H1 (cell line): ENCODE results near the gene BCAS1. TPM values are rescaled to one million over a fixed set of nuclear protein-coding genes. Genes with fewer than 3 reads are reported as not detected.

ENCODE experiments used
- CTCF ChIA-PET: fragments of 300-600 bp; sonication (Branson Sonifier 250); formaldehyde crosslinking; loops from one replicate; lab custom pipeline; 2021; ENCODE audit not compliant: partially characterized antibody; lab: Charles Lee
- POLR2A ChIA-PET: fragments of 300-600 bp; sonication (Branson Sonifier 250); formaldehyde crosslinking; loops from one replicate; lab custom pipeline; 2021; ENCODE audit warnings: inconsistent platforms; ENCODE audit not compliant: partially characterized antibody; lab: Charles Lee
- DNase-seq, 2 experiments: peaks; one replicate each; pipeline versions ENCODE4 v3.0.0 to v3.0.0-alpha.2; 2010 to 2022; ENCODE audit warnings: low spot score in 2 of 2, low read depth in 1 of 2, mixed read lengths in 1 of 2
- FAIRE-seq: peaks from 2 replicates; lab custom pipeline; 2011; peaks lifted over from hg19 to GRCh38; lab: Jason Lieb, UNC
- H2AFZ ChIP-seq: 2 replicates; pipeline ENCODE4 v1.8.1; 2012; ENCODE audit warnings: low read length, inconsistent platforms
- H2AK5ac ChIP-seq: 2 replicates; pipeline ENCODE4 v1.6.1; 2013; ENCODE audit warnings: low read depth, low read length
- H2BK120ac ChIP-seq: replicated peaks from 2 replicates; pipeline ENCODE3; 2013; ENCODE audit warnings: low read depth, low read length, inconsistent platforms
- H2BK12ac ChIP-seq: 2 replicates; pipeline ENCODE4 v1.6.1; 2013; ENCODE audit warnings: low read depth, low read length
- H2BK15ac ChIP-seq: 2 replicates; pipeline ENCODE4 v1.6.1; 2013; ENCODE audit warnings: low read length
- H2BK20ac ChIP-seq: 2 replicates; pipeline ENCODE4 v1.6.1; 2013; ENCODE audit warnings: low read length
- H2BK5ac ChIP-seq: 2 replicates; pipeline ENCODE4 v1.6.1; 2013; ENCODE audit warnings: low read depth, low read length
- H3K14ac ChIP-seq: 2 replicates; pipeline ENCODE4 v1.6.1; 2013; ENCODE audit warnings: inconsistent platforms; ENCODE audit not compliant: insufficient read length
- H3K18ac ChIP-seq: 2 replicates; pipeline ENCODE4 v1.6.1; 2013; ENCODE audit warnings: low read length; ENCODE audit errors: extremely low read depth
- H3K23ac ChIP-seq: 2 replicates; pipeline ENCODE4 v1.6.1; 2013; ENCODE audit warnings: inconsistent platforms; ENCODE audit not compliant: insufficient read length
- H3K23me2 ChIP-seq: 2 replicates; pipeline ENCODE4 v1.6.1; 2013; ENCODE audit warnings: low read depth, low read length
- H3K27ac ChIP-seq: 2 replicates; pipeline ENCODE4 v1.6.1; 2011; ENCODE audit warnings: low read depth, low read length, inconsistent platforms
- H3K27me3 ChIP-seq, 4 experiments: replicated peaks in 1 of 4; 1 replicate in 1 of 4; 2 replicates in 3 of 4; pipeline versions ENCODE4 v1.6.1 to v1.8.1; 2011 to 2013; ENCODE audit warnings: low read length in 3 of 4, mild to moderate bottlenecking in 3 of 4, inconsistent platforms in 2 of 4, mixed read lengths in 2 of 4, moderate library complexity in 1 of 4; ENCODE audit not compliant: control insufficient read depth in 3 of 4, insufficient read depth in 3 of 4; ENCODE audit errors: extremely low read depth in 1 of 4
- H3K36me3 ChIP-seq, 4 experiments: 2 replicates each; pipeline versions ENCODE4 v1.6.1 to v1.8.1; 2011 to 2013; ENCODE audit warnings: mild to moderate bottlenecking in 4 of 4, low read length in 3 of 4, moderate library complexity in 2 of 4, control low read depth in 1 of 4, inconsistent platforms in 1 of 4; ENCODE audit not compliant: insufficient read depth in 4 of 4, control insufficient read depth in 2 of 4
- H3K4ac ChIP-seq: replicated peaks from 2 replicates; pipeline ENCODE3; 2013; ENCODE audit warnings: low read length, low read depth, mixed read lengths, inconsistent platforms; ENCODE audit not compliant: insufficient read length
- H3K4me1 ChIP-seq, 4 experiments: replicated peaks in 1 of 4; 1 replicate in 1 of 4; 2 replicates in 3 of 4; pipeline versions ENCODE4 v1.6.1 to v1.8.1; 2011 to 2013; ENCODE audit warnings: low read length in 3 of 4, inconsistent platforms in 2 of 4, mixed read lengths in 1 of 4; ENCODE audit not compliant: insufficient read depth in 4 of 4, control insufficient read depth in 3 of 4
- H3K4me2 ChIP-seq, 2 experiments: 2 replicates each; pipeline versions ENCODE4 v1.6.1 to v1.8.1; 2011 to 2013; ENCODE audit warnings: low read depth in 2 of 2, low read length in 2 of 2, control low read depth in 1 of 2, inconsistent platforms in 1 of 2, mild to moderate bottlenecking in 1 of 2; ENCODE audit not compliant: insufficient read depth in 1 of 2
- H3K4me3 ChIP-seq, 4 experiments: fragments of 200-600, 300-600 bp in 1 of 4; sonication (generic), shearing (Covaris generic), sonication (Bioruptor Twin) in 1 of 4; 2 replicates each; pipeline versions ENCODE4 v1.5.1 to v1.8.1; 2011 to 2016; ENCODE audit warnings: low read length in 4 of 4, low read depth in 3 of 4, control low read depth in 2 of 4, inconsistent platforms in 2 of 4, mild to moderate bottlenecking in 2 of 4, mixed read lengths in 1 of 4, moderate library complexity in 1 of 4; ENCODE audit not compliant: insufficient read depth in 2 of 4; ENCODE audit errors: extremely low read depth in 1 of 4
- H3K56ac ChIP-seq: replicated peaks from 2 replicates; pipeline ENCODE3; 2013; ENCODE audit warnings: low read depth, mild to moderate bottlenecking, mixed read lengths, low read length, inconsistent platforms; ENCODE audit not compliant: insufficient read length
- H3K79me1 ChIP-seq: 2 replicates; pipeline ENCODE4 v1.6.1; 2013; ENCODE audit warnings: low read depth, low read length, control low read depth
- H3K79me2 ChIP-seq, 2 experiments: 2 replicates each; pipeline versions ENCODE4 v1.6.1 to v1.8.1; 2012 to 2013; ENCODE audit warnings: low read length in 2 of 2, mild to moderate bottlenecking in 2 of 2, inconsistent platforms in 1 of 2; ENCODE audit not compliant: insufficient read depth in 2 of 2, control insufficient read depth in 1 of 2
- H3K9ac ChIP-seq, 4 experiments: replicated peaks in 1 of 4; 1 replicate in 1 of 4; 2 replicates in 3 of 4; pipeline versions ENCODE4 v1.6.1 to v1.8.1; 2011 to 2013; ENCODE audit warnings: low read depth in 3 of 4, low read length in 3 of 4, control low read depth in 2 of 4, mild to moderate bottlenecking in 2 of 4, moderate library complexity in 2 of 4, inconsistent platforms in 1 of 4; ENCODE audit errors: extremely low read depth in 1 of 4
- H3K9me3 ChIP-seq, 2 experiments: 2 replicates each; pipeline versions ENCODE4 v1.6.1 to v1.8.1; 2012 to 2013; ENCODE audit warnings: mild to moderate bottlenecking in 2 of 2, moderate library complexity in 2 of 2, control low read depth in 1 of 2, inconsistent platforms in 1 of 2, low read depth in 1 of 2, low read length in 1 of 2, mixed read lengths in 1 of 2; ENCODE audit not compliant: insufficient read depth in 2 of 2
- H4K20me1 ChIP-seq, 2 experiments: replicated peaks in 1 of 2; 2 replicates each; pipeline versions ENCODE3 to v1.8.1; 2011 to 2013; ENCODE audit warnings: inconsistent platforms in 2 of 2, low read length in 2 of 2, mild to moderate bottlenecking in 1 of 2; ENCODE audit not compliant: insufficient read depth in 2 of 2, control insufficient read depth in 1 of 2
- H4K5ac ChIP-seq: 2 replicates; pipeline ENCODE4 v1.6.1; 2013; ENCODE audit warnings: low read length, low read depth, mixed read lengths, inconsistent platforms; ENCODE audit not compliant: insufficient read length
- H4K8ac ChIP-seq: 2 replicates; pipeline ENCODE4 v1.8.0; 2013; ENCODE audit warnings: mild to moderate bottlenecking, moderate library complexity, low read length, inconsistent platforms; ENCODE audit not compliant: insufficient read depth; ENCODE audit errors: extremely low read depth
- H4K91ac ChIP-seq: replicated peaks from 2 replicates; pipeline ENCODE3; 2013; ENCODE audit warnings: low read length, mixed read lengths, inconsistent platforms; ENCODE audit not compliant: insufficient read length
- BACH1 ChIP-seq: IDR thresholded peaks from 2 replicates; pipeline ENCODE4 v1.6.1; 2012; ENCODE audit warnings: low read length, improper control_type of control experiment
- BCL11A ChIP-seq, 2 experiments: IDR thresholded peaks; one replicate each; pipeline ENCODE4 v1.6.1; 2011; ENCODE audit warnings: low read depth in 2 of 2, low read length in 2 of 2, mild to moderate bottlenecking in 2 of 2
- CREB1 ChIP-seq: IDR thresholded peaks from 2 replicates; pipeline ENCODE4 v1.6.1; 2012; ENCODE audit warnings: inconsistent platforms
- KDM5A ChIP-seq: fragments of 200-600 bp; IDR thresholded peaks from 2 replicates; pipeline ENCODE4 v1.7.1; 2012; ENCODE audit warnings: mild to moderate bottlenecking, low read length, inconsistent platforms, mixed read lengths
- NRF1 ChIP-seq: IDR thresholded peaks from 2 replicates; pipeline ENCODE4 v1.6.1; 2011; ENCODE audit warnings: mild to moderate bottlenecking, low read depth, low read length, improper control_type of control experiment
- POLR2A ChIP-seq, 2 experiments: IDR thresholded peaks; 1 replicate in 1 of 2; 2 replicates in 1 of 2; pipeline ENCODE4 v1.6.1; 2011; ENCODE audit warnings: low read depth in 2 of 2, low read length in 2 of 2, mild to moderate bottlenecking in 2 of 2; ENCODE audit errors: control extremely low read depth in 1 of 2
- POU5F1 ChIP-seq: IDR thresholded peaks from 2 replicates; pipeline ENCODE4 v1.6.1; 2011; ENCODE audit warnings: low read depth, mild to moderate bottlenecking, low read length, moderate library complexity
- RAD21 ChIP-seq, 2 experiments: IDR thresholded peaks in 1 of 2; conservative IDR thresholded peaks in 1 of 2; 2 replicates each; pipeline ENCODE4 v1.6.1; 2011; ENCODE audit warnings: low read depth in 2 of 2, low read length in 2 of 2, improper control_type of control experiment in 1 of 2, inconsistent platforms in 1 of 2, mild to moderate bottlenecking in 1 of 2, moderate library complexity in 1 of 2
- SAP30 ChIP-seq: fragments of 300-600 bp; sonication (generic); IDR thresholded peaks from 2 replicates; pipeline ENCODE4 v1.7.1; 2012; ENCODE audit warnings: low read length, moderate library complexity, mild to moderate bottlenecking, inconsistent platforms; ENCODE audit not compliant: insufficient read depth, insufficient replicate concordance
- SIRT6 ChIP-seq: IDR thresholded peaks from one replicate; pipeline ENCODE4 v1.7.1; 2012; ENCODE audit warnings: low read length, inconsistent platforms
- TAF1 ChIP-seq: IDR thresholded peaks from 2 replicates; pipeline ENCODE4 v1.6.1; 2011; ENCODE audit warnings: mild to moderate bottlenecking, low read depth, low read length
- TBP ChIP-seq: IDR thresholded peaks from 2 replicates; pipeline ENCODE4 v1.6.1; 2011; ENCODE audit warnings: low read depth, low read length, improper control_type of control experiment
- TCF12 ChIP-seq: IDR thresholded peaks from 2 replicates; pipeline ENCODE4 v1.6.1; 2011; ENCODE audit warnings: low read depth, mild to moderate bottlenecking, low read length
- YY1 ChIP-seq: IDR thresholded peaks from 2 replicates; pipeline ENCODE4 v1.6.1; 2011; ENCODE audit warnings: low read depth, mild to moderate bottlenecking, low read length
- WGBS, 2 experiments: shearing (Covaris generic) in 1 of 2; methylation state at CpG; one replicate each; pipeline versions ENCODE4 v1.1.6 to v1.1.7; 2013 to 2015; ENCODE audit warnings: low lambda C conversion rate in 2 of 2, mixed read lengths in 2 of 2, inconsistent platforms in 1 of 2, low coverage in 1 of 2, missing lambda C conversion rate in 1 of 2; ENCODE audit not compliant: insufficient replicate concordance in 2 of 2, insufficient coverage in 1 of 2, insufficient read length in 1 of 2; ENCODE audit errors: extremely low coverage in 1 of 2, missing lambda C conversion rate in 1 of 2; 5-methylcytosine and 5-hydroxymethylcytosine counted together
- polyA plus RNA-seq, 7 experiments: library from polyadenylated mRNA; depleted of rRNA in 3 of 7; stranded (reverse) in 5 of 7; unstranded in 2 of 7; fragments of >200 nt in 5 of 7; fragments of 200-250 nt in 2 of 7; gene quantifications; 1 replicate in 5 of 7; 2 replicates in 1 of 7; 4 replicates in 1 of 7; pipeline versions ENCODE4 v1.2.1 to v1.2.3, GENCODE V29; 2011 to 2013; ENCODE audit warnings: missing spikeins in 2 of 7, mixed read lengths in 2 of 7
- total RNA-seq: library from RNA; stranded (reverse); fragmentation: NEBNext Ultra II Directional; extraction: Animal tissue kit (Norgen Biotek cat#: 25700); gene quantifications from 2 replicates; pipeline ENCODE4 v1.2.1, GENCODE V29; 2021

The BCAS1 gene
- total and polyA plus RNA-seq, 2 of the 8 experiments (the other 6 are each of a cell fraction or from before 2014, with no cell fraction given), result 0.06 to 0.19 TPM

DNA sequence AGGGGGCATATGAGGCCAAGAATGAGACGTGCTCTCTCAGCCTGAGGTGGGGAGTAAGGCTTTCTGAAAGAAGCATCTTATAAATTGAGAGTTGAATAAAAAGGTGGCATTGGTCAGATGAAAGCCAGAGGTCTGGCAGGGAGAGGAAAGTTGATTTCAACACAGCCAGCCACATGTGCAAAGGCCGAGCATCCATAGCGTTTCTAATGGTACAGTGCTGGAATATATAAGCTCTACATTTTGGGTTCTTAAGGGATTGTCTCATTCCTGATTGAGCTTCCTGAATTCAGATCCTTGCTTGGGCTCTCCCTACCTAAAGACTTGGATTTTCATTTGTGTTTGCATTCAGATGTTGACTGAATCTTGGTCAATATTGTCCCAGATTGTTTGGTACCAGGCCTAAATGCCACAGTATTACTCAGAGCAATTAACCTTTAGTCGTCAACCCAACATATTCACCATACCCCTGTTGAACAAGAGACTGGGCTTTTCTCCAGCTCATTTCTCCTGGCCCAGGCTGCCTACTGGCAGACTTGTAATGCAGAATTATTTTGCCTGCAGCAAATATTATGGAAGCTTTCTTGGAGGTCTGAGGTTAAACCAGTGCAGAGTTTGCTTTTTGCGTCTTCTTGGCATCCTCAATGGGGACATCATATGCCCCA lies 14.5 kb upstream of the BCAS1 start:
- ChIA-PET CTCF (interaction anchor here (0.7 to 1.3 kb wide), 3 partner anchors 12 to 143 kb away, joined by 3 to 5 read pairs (median 3); no protein-coding TSS in a partner anchor), POLR2A (no interaction called here)
- DNase-seq (no peak), FAIRE-seq (no peak)
- Histone ChIP-seq H4K20me1 (peaks cover 0 to 2% of the 10 kb centered on the region in 2 experiments), H2BK5ac (no peak overlapping the region), H3K4me1 (no peaks in the 10 kb centered on the region), H3K23me2 (peaks cover 5% of the 10 kb centered on the region; the same call in 1 of the 2 replicates), H2BK20ac (no peak overlapping the region), H4K91ac (no peak overlapping the region), H3K27me3 (no peaks in the 10 kb centered on the region), H4K5ac (no peak overlapping the region), H3K27ac (no peak overlapping the region), H2AK5ac (no peak overlapping the region), H3K79me2 (no peaks in the 10 kb centered on the region), H3K9ac (no peak overlapping the region), H3K18ac (no peak overlapping the region), H2AFZ (no peak overlapping the region), H3K4me2 (no peak overlapping the region), H3K36me3 (no peaks in the 10 kb centered on the region), H3K79me1 (no peaks in the 10 kb centered on the region), H2BK15ac (no peak overlapping the region), H2BK120ac (no peak overlapping the region), H3K4ac (no peak overlapping the region), H4K8ac (no peak overlapping the region), H3K56ac (no peak overlapping the region), H2BK12ac (no peak overlapping the region), H3K4me3 (no peak overlapping the region), H3K23ac (no peak overlapping the region), H3K9me3 (no peaks in the 10 kb centered on the region), H3K14ac (no peak overlapping the region)
- WGBS, 2 experiments, result 80% methylated on average over 5 of the region's 5 CpGs; no CpG with 5 or more reads in 1 of the 2 experiments
- TF ChIP-seq NRF1, result no peak
- no peak for TF ChIP-seq BACH1
- TF ChIP-seq RAD21 (IDR thresholded peaks at IDR 0.05 in 1 of 2, conservative IDR thresholded peaks at IDR 0.05 in 1 of 2; ENCODE audit: low read depth in 2 of 2, low read length in 2 of 2), result no peak
- TF ChIP-seq BCL11A (IDR thresholded peaks at IDR 0.05; ENCODE audit: low read depth in 2 of 2, low read length in 2 of 2), result no peak
- no peak for TF ChIP-seq POLR2A (IDR thresholded peaks at IDR 0.05; ENCODE audit: control extremely low read depth in 1 of 2, low read depth in 2 of 2, low read length in 2 of 2)
- no peak for TF ChIP-seq POU5F1
- TF ChIP-seq YY1, result no peak
- TF ChIP-seq TBP, result no peak
- no peak for TF ChIP-seq SAP30
- TF ChIP-seq KDM5A, result no peak
- TF ChIP-seq CREB1, result no peak
- no peak for TF ChIP-seq TCF12
- no peak for TF ChIP-seq TAF1
- TF ChIP-seq SIRT6, result no peak
